K562 (cell line): ENCODE measurements around the gene CDPF1. TPM values are rescaled to one million over a fixed set of nuclear protein-coding genes. Genes with fewer than 3 reads are reported as not detected.

Source experiments
- ATAC-seq: fragments of 200-7000 bp; cut with Tn5 transposase; 3 replicates; pipeline ENCODE4 v1.9.1; 2020; ENCODE audit warnings: moderate library complexity
- BruUV-seq: library from RNA; stranded (reverse); fragments of 400-500 nt; replicated peaks from 2 replicates; lab custom pipeline; 2021; lab: Mats Ljungman, UMichigan
- CTCF ChIA-PET: fragments of 300-600 bp; formaldehyde crosslinking; extraction: SDS; loops from one replicate; lab custom pipeline; 2021; ENCODE audit warnings: low intra/inter-chr PET ratio; lab: Yijun Ruan, JAX
- POLR2A ChIA-PET: fragments of 300-600, 350-650 bp; sonication (Branson Sonifier 250); formaldehyde crosslinking; extraction: SDS; loops from one replicate; lab custom pipeline; 2021; ENCODE audit warnings: antibody characterized with exemption, inconsistent platforms; lab: Yijun Ruan, JAX
- DNase-seq, 4 experiments: peaks; one replicate each; pipeline versions ENCODE4 v3.0.0 to v3.0.0-alpha.2; 2011 to 2018; ENCODE audit warnings: low spot score in 3 of 4, mixed read lengths in 3 of 4; ENCODE audit errors: extremely low read depth in 1 of 4
- FAIRE-seq: peaks from 2 replicates; lab custom pipeline; 2011; peaks lifted over from hg19 to GRCh38; lab: Jason Lieb, UNC
- H2AFZ ChIP-seq: 2 replicates; pipeline ENCODE4 v1.6.0; 2011; ENCODE audit warnings: low read depth, low read length, control low read depth, inconsistent platforms
- H3K27ac ChIP-seq: fragments of 200-600 bp; 3 replicates; pipeline ENCODE4 v1.8.0; 2011; ENCODE audit warnings: low read depth, mild to moderate bottlenecking, control low read depth, inconsistent platforms, low read length, moderate library complexity, mixed read lengths; ENCODE audit errors: extremely low read depth
- H3K27me3 ChIP-seq, 2 experiments: fragments of 300-600 bp in 1 of 2; 2 replicates in 1 of 2; 3 replicates in 1 of 2; pipeline versions ENCODE4 v1.6.0 to v1.8.0; 2011; ENCODE audit warnings: inconsistent platforms in 2 of 2, low read length in 2 of 2, mild to moderate bottlenecking in 1 of 2, mixed read lengths in 1 of 2, moderate library complexity in 1 of 2; ENCODE audit not compliant: control insufficient read depth in 2 of 2, insufficient read depth in 2 of 2
- H3K36me3 ChIP-seq: fragments of 300-600 bp; 3 replicates; pipeline ENCODE4 v1.8.0; 2011; ENCODE audit warnings: mild to moderate bottlenecking, low read length, inconsistent platforms; ENCODE audit not compliant: control insufficient read depth, insufficient read depth
- H3K4me1 ChIP-seq, 2 experiments: fragments of 200-600 bp in 1 of 2; replicated peaks in 1 of 2; 2 replicates in 1 of 2; 3 replicates in 1 of 2; pipeline versions ENCODE4 v1.5.1 to v1.8.0; 2011; ENCODE audit warnings: inconsistent platforms in 2 of 2, low read length in 2 of 2, mild to moderate bottlenecking in 1 of 2, mixed read lengths in 1 of 2, moderate library complexity in 1 of 2; ENCODE audit not compliant: control insufficient read depth in 2 of 2, insufficient read depth in 2 of 2
- H3K4me2 ChIP-seq: 2 replicates; pipeline ENCODE4 v1.6.1; 2011; ENCODE audit warnings: low read length, control low read depth, inconsistent platforms, mixed read lengths; ENCODE audit not compliant: insufficient read depth
- H3K4me3 ChIP-seq: fragments of 200-600 bp; sonication (generic), shearing (Covaris generic); 2 replicates; pipeline ENCODE4 v1.5.1; 2016; ENCODE audit warnings: control low read depth, inconsistent platforms
- H3K79me2 ChIP-seq: fragments of 200-600 bp; 3 replicates; pipeline ENCODE4 v1.8.0; 2011; ENCODE audit warnings: low read length, inconsistent platforms; ENCODE audit not compliant: control insufficient read depth, insufficient read depth
- H3K9ac ChIP-seq, 2 experiments: 2 replicates each; pipeline versions ENCODE4 v1.6.0 to v1.6.1; 2011; ENCODE audit warnings: low read depth in 2 of 2, low read length in 2 of 2, control low read depth in 1 of 2, inconsistent platforms in 1 of 2, mild to moderate bottlenecking in 1 of 2, mixed read lengths in 1 of 2; ENCODE audit not compliant: insufficient read depth in 1 of 2
- H3K9me1 ChIP-seq: one replicate; pipeline ENCODE4 v1.6.0; 2011; ENCODE audit warnings: inconsistent platforms, mild to moderate bottlenecking, low read length, moderate library complexity; ENCODE audit not compliant: control insufficient read depth, insufficient read depth
- H3K9me3 ChIP-seq: replicated peaks from 2 replicates; pipeline ENCODE4 v1.5.1; 2011; ENCODE audit warnings: low read depth, low read length, inconsistent platforms; ENCODE audit not compliant: control insufficient read depth, insufficient read depth
- H4K20me1 ChIP-seq: replicated peaks from 2 replicates; pipeline ENCODE4 v1.6.1; 2011; ENCODE audit warnings: low read length, inconsistent platforms, mixed read lengths; ENCODE audit not compliant: control insufficient read depth, insufficient read depth
- EP400 ChIP-seq: fragments of 450-650 bp; IDR thresholded peaks from 2 replicates; pipeline ENCODE4 v1.6.1; 2017; ENCODE audit warnings: antibody characterized with exemption, mild to moderate bottlenecking, moderate library complexity
- NFIC ChIP-seq: fragments of 450-650 bp; IDR thresholded peaks from 2 replicates; pipeline ENCODE4 v1.6.1; 2017; ENCODE audit warnings: mild to moderate bottlenecking, inconsistent platforms
- RBFOX2 ChIP-seq: fragments of 200-400 bp; formaldehyde crosslinking; IDR thresholded peaks from 2 replicates; pipeline ENCODE4 v1.6.1; 2017; ENCODE audit warnings: low read depth, mild to moderate bottlenecking, low read length, moderate library complexity
- YY1 ChIP-seq, 3 experiments: IDR thresholded peaks; 2 replicates each; pipeline ENCODE4 v1.6.1; 2011; ENCODE audit warnings: low read length in 2 of 3, mild to moderate bottlenecking in 2 of 3, moderate library complexity in 2 of 3, borderline replicate concordance in 1 of 3, control low read depth in 1 of 3, low read depth in 1 of 3; ENCODE audit not compliant: insufficient read depth in 3 of 3, insufficient replicate concordance in 2 of 3, control insufficient read depth in 1 of 3, insufficient read length in 1 of 3; ENCODE audit errors: extremely low read depth in 1 of 3
- WGBS: fragments of 100-300 bp; shearing (Covaris generic); methylation state at CpG from one replicate; pipeline ENCODE4 v1.1.6; 2016; ENCODE audit warnings: low coverage, mixed read lengths; ENCODE audit not compliant: insufficient coverage; ENCODE audit errors: missing lambda C conversion rate; 5-methylcytosine and 5-hydroxymethylcytosine counted together
- in situ Hi-C: fragments of 300-500 bp; cut with MboI; formaldehyde crosslinking; loops from 4 replicates; pipeline ENCODE4 v1.15.0; 2018; ENCODE audit warnings: inconsistent platforms, mixed read lengths
- intact Hi-C: fragments of 100-400 bp; cut with micrococcal nuclease; formaldehyde crosslinking; loops from 2 replicates; pipeline ENCODE4 v1.14.2; 2022
- polyA plus RNA-seq, 8 experiments: library from polyadenylated mRNA; depleted of rRNA in 4 of 8; stranded (reverse) in 5 of 8; unstranded in 3 of 8; fragments of >200 nt; fragmentation: Nextera tagmentation in 2 of 8; fragmentation: Illumina TruSeq in 1 of 8; extraction: Ambion mirVana in 2 of 8; extraction: Trizol in 1 of 8; gene quantifications; 2 replicates each; pipeline versions ENCODE4 v1.2.1 to v1.2.3, GENCODE V29; 2011 to 2014; ENCODE audit warnings: inconsistent platforms in 1 of 8, missing spikeins in 1 of 8
- total RNA-seq, 7 experiments: library from RNA; depleted of rRNA in 6 of 7; stranded (reverse); fragments of >200 nt in 6 of 7; fragmentation: Illumina TruSeq in 2 of 7; extraction: Trizol in 2 of 7; gene quantifications; 2 replicates each; pipeline versions ENCODE4 v1.2.1 to v1.2.3, GENCODE V29; 2011 to 2021; ENCODE audit warnings: low replicate concordance in 1 of 7
- TF ChIP-seq, protein P1 (sequence below): fragments of 250-450 bp; sonication (Bioruptor Pico); IDR thresholded peaks from 2 replicates; pipeline ENCODE4 v1.4.0; 2020

Gene CDPF1
- total and polyA plus RNA-seq, 9 of the 15 experiments (the other 6 are each of a cell fraction or from before 2014, with no cell fraction given) = 0.84 to 19.5 (median 9.1) TPM

GRCh38 chr22:46224044-46224897 is 25.8 kb downstream of the CDPF1 start:
- Histone ChIP-seq H3K36me3 (no peaks in the 10 kb centered on the region), H3K4me3 (no peak overlapping the region), H3K27ac (no peak overlapping the region), H3K79me2 (no peaks in the 10 kb centered on the region), H3K9ac (no peak overlapping the region), H3K27me3 (no peaks in the 10 kb centered on the region), H3K4me2 (no peak overlapping the region), H3K4me1 (peaks cover 0 to 10% of the 10 kb centered on the region in 2 experiments; a peak in 1 of 5 replicates), H3K9me3 (no peaks in the 10 kb centered on the region), H2AFZ (no peak overlapping the region), H3K9me1 (no peaks in the 10 kb centered on the region), H4K20me1 (no peaks in the 10 kb centered on the region)
- no TSS peak for BruUV-seq
- ATAC-seq = peak; percentile 68
- 54% methylated on average over 17 of the region's 23 CpGs for WGBS
- ChIA-PET CTCF (no interaction called here), POLR2A (no interaction called here)
- in situ Hi-C loops (no loop called here), intact Hi-C loops (no loop called here)
- DNase-seq = peak in 3 of 4 experiments; percentile 16 to 20 (median 17)
- TF ChIP-seq RBFOX2 (peak; percentile 28; the same call in 1 of the 2 replicates), NFIC (peak; percentile 48), EP400 (peak; percentile 35; the same call in 1 of the 2 replicates), YY1 (IDR thresholded peaks at IDR 0.05; ENCODE audit: borderline replicate concordance in 1 of 3, control insufficient read depth in 1 of 3, extremely low read depth in 1 of 3, insufficient read depth in 3 of 3, insufficient read length in 1 of 3, insufficient replicate concordance in 2 of 3, low read depth in 1 of 3, low read length in 2 of 3) (no peak)
- TF ChIP-seq, protein P1, sequence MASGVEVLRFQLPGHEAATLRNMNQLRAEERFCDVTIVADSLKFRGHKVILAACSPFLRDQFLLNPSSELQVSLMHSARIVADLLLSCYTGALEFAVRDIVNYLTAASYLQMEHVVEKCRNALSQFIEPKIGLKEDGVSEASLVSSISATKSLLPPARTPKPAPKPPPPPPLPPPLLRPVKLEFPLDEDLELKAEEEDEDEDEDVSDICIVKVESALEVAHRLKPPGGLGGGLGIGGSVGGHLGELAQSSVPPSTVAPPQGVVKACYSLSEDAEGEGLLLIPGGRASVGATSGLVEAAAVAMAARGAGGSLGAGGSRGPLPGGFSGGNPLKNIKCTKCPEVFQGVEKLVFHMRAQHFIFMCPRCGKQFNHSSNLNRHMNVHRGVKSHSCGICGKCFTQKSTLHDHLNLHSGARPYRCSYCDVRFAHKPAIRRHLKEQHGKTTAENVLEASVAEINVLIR (CRISPR knock-in tag) = no peak
- FAIRE-seq = no peak
